ENCODE results near the gene HOXA9.

Gene HOXA9

DNA sequence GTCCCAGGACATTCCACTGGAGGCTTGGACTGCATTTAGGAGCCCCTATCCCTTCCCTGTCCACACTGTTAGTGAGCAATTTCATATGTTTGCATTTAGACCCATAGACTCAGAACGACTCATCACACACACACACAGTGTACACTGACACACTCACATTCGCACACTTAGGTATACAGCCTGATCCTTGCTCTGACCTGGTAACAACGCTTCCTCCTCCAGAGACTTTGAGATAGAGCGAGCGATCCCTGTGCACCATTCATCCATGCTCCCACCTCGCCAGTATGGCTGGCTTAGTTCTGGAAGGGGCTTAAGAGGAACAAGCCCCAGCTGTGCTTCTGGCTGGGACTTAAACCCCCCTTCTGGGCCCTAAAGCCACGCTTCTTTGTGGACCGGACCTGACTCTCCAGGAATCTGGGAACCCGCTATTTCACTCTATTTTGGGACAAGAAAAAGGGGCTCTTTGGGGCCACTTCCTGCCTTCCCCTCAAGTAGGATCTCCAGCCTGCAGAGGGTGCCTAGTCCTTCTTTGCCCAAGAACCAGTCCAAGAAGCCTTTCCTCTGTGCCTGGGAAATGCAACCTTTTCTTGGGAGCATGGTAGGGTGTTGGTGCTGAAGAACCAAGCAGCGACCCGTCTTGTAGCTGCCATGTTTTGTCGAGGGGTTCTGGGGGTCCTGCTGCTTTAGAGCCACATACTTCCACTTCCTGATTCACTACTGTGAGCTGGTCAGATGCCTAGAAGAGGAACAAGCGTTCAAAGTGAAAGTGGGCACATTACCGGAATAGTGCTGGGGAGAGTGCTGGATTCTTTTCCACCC is 35.6 kb upstream of the HOXA9 start:
- DNase-seq, result no peak

DNA sequence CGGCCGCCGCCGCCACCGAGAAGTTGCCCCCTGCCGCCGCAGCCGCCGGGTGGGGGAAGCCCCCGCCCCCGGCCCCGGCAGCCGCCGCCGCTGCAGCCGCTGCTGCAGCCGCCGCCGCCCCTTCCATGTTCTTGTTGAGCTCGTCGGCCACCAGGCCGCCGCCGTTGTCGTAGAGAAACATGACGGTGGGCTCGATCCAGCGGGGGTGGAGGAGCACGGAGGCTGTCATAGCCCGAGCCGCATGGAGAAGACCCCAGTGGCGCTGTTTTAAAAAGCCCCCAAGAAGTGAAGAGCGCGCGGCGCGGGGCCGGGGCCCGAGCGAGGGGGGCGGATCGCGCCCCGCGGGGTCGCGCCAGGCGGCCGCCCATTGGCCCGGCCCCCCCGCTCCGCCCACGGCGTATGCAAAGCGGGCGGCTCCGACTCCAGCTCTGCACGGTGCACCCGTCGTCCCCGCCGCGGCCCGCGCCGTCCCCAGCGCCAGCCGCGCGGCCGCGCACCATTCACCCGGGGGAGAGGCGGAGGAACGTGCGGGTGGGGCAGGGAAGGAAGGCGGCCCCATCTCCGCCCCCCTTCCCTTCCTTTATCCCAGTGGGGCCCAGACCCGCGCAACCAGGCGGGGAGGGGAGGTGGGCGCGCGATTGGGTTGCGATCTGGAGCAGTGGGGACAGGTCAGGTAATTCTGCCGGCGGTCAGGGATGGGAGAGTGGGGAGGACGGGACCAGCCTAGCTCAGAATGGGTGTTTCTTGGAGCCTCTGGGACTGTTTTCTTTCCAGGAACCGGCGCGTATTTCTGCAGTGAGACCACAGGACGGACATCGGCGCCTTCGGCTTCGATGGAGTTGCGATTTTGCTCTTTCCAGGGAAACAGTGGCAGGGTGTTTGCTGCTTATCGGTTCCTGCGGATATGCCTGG is 34.8 kb upstream of the HOXA9 start, which contains the start of gene HOXA13:
Gene HOXA13, minus strand, starts transcription at position 243 of the 912 bp plus-strand sequence. Its CDS starts 14 bp downstream, at position 229.
- peak in 1 of 5 experiments; percentile 47 for DNase-seq

DNA sequence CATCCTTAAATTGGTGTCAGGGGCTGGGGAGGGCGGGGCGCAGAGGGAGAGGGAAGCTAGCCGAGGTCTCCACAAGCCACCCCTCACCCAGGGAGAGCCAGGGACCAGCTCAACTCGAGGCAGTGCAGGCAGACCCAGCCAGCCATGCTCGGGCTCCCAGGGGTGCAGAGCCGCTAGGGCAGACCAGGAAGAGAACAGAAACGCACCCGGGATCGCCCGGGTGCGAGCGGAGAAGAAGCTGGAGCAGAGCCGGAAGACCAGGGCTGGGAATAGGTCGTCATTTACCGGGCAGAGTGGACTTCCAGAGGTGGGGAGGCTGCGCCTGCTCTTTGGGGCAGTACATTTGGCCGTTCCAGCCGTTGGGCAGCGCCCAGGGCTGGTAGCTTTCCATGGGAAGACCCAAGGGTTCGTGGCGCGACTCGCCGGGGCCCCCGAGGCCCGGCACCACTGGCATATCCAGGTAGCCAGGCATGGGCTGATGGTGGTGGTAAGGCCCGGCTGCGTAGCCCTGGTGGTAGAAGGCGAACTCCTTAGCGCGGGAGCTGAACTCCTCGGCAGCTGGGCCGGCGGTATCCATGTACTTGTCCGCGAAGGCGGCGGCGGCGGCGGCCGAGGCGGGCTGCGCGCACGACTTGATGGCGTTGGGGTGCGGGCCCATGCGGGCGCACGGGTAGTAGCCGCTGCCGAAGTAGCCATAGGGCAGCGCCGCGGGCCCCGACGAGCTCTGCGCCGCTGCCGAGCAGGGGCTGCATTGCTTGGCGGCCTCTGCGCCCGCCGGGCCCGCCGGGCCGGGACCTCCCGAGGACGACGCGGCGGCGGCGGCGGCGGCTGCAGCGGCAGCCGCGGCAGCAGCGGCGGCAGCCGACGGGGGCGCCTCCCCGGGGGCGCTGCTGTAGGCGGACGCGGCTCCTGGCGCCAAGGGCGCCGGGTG is 33.8 kb upstream of the HOXA9 start:
- no peak for DNase-seq

DNA sequence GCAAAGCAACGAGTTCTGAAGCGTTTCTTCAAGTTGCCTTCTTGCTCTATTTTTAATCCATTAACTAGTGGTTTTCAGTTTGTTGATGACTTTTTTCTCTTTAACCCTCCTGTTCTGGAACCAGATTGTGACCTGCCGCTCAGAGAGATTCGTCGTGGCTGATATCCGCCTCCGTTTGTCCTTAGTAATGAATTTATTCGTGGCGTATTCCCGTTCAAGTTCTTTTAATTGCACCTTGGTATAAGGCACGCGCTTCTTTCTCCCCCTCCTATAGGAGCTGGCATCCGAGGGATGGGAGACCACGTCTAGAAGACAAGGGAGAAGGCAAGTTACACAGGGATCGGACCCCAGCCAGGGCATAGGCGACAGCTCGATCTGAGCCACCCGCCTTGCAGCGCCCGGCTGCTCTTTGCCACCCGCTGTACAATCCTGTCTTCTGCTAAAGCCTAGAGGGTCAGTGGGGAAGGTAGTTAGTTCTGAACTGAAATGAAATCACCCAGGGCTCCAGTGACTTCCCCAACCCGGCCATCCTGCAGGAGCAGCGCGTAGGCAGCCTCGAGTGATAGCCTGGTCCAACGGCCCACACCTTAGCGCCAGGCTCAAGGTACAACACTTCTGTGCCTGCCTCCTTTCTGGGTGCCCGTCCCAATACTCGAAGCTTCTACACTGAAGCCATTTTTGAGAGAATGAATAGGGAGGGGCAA is 33.0 kb upstream of the HOXA9 start:
- DNase-seq, result no peak

DNA sequence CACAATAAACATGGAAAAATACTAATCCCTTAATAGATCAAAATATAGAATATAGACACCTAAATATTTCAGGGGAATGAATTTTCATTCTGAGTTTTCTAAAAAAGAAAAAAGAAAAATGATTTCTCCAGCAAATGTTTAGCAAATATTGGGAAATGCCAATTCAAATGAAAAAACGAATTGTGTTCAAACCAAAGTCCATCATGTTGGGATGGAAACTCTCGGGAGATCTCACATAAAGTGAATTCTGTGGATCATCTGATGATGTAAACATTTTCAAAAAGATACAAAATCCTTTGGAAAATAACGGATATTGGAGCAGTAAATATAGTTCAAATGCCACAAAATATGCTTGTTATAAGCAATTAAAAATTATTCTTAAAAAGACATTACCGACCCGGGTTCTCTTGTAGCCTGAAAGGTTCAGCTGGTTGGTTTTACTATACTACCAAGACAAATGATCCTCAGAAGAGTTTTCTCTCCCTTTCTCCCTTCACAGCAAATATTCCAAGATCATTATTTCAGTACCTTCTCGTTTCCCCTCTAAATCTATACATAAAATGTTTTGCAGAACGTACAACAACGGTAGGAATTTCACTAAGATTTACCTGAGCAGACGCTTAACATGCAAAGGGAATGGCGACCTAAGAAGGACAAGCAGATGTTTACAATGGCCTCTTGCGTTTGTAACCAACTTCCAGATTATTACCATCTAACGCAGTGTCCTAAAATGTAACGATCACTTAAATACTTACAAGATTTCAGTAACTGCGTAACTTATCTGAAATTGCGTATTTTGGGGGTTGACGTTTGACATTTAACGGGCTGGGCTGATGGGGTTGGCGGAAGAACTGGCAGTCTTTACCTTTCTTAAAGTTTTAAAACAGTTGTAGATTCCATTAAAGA is 32.1 kb upstream of the HOXA9 start:
- no peak for DNase-seq

DNA sequence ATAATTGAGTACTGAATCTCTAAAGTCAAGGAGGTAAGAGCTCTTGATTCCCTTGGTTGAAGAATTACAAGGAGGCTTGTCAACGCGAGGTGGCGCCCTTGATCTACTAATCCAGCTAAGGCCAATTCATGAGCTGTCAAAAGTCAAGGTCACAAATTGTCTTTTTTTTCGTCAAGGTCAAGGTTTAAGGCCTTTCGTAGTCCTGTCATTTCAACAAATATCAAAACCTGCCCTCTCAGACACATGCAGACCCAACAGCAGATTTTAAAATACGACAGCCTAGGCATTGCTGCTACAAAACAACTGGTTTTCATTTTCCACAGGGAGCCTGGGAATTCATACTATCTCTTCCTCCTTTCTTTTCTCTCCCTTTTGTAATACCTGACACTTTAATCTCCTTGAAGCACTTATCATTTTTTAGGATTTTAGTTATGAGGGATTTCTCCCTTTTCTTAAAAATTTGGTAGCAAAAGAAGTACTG is 31.0 kb upstream of the HOXA9 start:
- DNase-seq, result peak; percentile 53 to 81 (median 74)

DNA sequence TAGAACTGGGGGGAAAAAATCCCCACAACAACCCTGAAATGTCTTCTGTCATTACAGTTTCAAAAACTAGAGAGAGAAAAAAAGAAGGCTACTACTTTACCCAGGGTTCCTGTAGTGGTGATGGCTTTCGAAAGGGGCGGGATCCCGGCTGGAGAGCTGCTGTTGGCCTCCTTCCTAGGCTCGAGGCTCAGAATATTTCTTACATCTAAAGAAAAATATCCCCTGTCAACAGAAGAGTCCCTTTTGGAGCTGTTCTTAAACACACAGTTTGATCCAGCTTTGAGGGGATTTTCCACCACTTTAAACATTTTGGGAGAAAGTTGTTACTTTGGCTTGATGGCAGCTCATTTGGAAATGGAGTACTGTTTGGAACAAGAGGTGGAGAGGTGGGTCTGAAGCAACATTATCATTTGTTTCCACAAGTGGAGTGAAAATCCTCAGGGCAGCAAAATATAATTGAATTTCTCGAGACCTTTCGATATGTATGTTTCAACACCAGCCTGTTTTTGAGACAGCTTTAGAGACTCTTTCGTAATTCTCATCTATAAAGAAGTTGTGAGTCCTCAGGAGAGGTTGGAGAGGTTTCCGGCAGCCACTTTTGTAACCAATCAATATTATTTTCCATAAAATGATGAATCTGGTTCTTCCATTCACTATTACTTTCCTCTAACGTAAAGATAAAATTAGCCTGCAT is 29.5 kb upstream of the HOXA9 start:
- no peak for DNase-seq

DNA sequence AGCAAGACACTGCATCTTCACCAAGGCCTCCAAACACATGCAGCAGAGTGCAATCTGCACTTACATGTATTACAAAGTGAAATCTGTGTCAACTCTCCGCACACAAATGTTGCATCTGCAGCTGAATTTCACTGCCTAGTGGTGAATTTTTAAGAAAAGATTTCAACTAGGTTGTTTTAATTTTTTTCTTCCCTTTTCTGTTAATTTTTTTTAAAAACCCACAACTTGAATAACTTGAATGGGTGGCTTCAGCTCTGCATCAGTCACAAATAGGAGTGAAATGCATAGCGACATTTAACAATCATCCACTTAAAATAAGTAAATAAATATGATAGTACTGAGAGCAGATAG is 28.6 kb upstream of the HOXA9 start:
- no peak for DNase-seq

DNA sequence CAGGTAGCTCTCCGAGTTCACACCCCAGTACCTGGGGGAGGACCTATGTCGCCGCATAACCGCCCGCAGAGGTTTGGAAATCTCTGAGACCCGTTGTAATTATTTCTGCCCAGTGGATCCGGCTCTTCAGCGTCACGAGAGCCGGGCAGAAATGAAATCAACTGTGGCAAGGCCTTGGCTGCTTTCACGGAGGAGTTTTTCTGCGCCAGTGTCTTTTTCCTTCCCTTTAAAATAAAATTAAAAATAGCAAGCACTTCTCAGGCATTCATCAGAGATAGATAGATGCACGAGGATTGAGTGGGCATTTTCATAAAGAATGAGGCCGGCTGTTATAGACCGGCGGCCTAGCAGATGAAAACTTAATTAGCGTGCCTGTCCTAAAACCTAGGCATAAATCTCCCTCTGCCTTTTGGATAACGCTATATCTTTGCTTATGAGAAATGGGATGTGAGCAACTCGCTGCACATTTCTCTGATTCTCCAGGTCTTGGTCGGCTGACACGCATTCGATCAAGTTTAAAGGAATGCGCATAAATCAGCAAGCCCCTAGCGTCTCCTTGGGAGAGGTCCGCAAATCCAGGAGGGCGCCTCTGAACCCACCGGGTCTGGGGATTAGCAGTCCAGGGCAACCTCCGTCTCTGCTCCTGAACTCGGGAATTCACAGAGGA is 28.1 kb upstream of the HOXA9 start:
- DNase-seq, result no peak

DNA sequence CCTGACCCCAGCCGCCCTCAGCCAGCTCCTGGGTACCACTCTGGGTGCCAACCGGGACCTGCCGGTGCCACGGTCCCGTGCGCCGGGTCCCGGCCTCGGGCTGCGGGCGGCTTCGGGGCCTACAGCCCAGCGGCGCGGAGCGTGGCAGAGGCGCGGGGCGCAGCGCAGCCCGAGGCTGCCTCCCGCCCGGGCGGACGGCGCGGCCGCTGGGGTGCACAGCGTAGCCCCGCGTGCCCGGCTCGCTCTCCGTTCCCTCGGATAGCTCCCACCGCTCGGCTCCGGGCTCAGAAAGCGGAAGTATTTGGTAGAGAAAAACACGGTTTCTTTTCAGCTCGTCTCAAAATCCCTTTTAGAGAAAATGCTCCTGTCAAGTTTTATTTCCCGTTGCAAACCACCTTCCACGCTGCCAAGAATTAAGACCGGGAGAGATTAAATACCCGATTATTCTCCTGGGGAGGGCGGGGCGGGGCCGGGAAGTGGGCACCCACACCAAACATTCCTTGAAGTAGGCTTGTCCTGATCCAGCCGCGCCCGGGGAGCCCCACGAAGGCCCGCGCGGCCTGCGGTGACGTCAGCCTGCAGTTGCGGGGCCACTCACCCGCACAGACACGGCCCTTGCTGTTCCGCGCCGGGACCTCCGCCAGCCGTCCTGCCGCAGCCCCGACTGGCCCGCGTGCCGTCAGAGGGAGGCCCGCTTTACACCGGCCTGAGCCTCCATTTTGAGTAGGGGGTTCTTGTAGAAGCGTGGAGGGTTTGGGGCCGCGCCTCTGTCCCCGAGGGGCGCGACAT is 27.4 kb upstream of the HOXA9 start:
- no peak for DNase-seq

DNA sequence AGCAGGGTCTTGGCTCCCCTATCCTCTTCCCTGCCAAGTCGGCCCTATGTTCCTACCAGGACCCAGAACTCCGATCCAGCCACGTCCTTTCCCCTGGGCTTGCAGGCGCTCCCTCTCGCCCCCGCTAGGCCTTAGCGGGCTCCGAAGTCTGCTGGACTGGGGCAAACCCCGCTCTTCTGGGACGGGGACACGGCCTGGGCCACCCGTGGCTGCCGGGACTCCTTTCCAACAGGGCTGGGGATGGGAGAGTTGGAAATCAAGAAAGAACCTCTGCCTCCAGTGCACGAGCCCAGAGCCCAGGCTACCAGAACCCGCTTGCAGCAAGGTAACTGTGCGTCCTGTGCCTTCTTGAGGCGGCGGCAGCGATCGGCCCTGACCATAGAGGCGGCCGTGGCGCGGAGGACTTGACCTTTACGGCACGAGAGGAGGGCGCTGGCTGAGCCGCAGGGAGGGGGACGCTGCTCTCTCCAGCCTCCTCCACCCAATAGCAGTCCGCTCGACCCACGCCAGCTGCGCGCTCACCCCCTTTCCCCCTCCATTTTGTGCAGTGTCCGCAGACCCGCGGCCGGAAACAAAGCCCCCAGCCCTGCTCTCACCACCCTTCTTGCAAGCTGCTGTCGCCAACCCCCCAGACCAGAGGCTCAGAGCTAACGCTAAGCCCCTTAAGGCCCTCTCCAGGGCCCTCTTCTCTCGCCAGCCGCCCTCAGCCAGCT is 26.7 kb upstream of the HOXA9 start:
- DNase-seq, result no peak

DNA sequence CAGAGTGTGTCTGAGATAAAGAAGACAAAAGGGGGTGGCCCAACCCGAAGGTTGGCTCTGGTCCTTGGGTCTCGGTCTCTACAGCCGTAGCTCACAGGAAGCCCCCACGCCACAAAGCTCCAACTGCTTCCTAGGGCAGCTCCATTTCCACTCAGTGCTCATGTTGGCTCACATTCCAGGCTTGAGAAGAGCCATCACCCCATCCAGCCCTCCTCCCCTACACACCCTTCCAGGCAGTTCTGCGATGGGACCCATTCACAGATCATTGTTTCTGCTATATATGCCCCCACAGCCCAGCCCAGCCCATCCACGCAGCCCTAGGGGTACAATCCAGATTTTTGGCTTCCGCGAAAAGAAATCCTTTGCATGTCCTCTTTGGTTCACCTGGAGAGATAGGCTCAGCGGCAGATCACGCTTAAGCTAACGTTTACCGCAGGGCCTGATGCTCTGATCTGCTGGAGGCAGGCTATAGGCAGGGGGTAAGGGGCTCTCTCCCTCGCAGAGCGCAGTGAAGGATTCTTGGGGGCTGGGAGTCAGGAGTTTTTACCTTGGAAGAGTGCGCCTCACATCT is 25.9 kb upstream of the HOXA9 start:
- no peak for DNase-seq

DNA sequence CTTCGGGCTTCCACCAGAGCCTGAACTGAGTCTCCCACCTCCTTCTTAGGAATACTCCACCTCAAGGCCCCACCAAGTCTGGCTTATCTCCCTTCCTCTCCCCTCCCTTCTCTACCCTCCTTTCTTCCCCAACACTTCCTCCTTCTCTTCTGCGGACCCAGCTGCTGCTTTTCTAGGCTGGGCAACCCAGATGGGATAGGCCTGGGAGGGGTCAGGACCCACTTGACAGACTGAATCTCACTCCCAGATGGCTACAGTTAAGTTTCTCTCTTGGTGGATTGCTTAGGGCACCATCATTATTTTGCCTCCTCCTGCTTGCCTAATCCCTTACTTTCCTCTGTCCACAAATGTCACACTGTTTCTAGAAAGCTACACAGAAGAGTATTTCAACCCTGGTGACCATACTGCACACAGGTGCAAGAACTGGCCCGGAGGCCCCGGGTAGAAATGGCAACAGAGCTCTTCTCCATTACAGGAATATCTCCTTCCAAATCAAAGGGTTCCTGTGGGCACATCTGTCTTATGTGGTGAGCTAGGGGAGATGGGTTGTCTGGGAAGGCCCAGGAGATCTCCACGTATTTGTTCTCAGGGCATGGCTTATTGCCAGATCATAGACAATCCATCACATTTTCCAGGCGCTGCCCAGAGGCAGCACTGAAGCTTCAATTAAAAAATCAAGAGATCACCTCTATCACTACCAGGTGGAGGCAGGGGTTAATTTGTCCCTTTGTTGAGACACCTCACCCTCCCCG is 24.8 kb upstream of the HOXA9 start:
- DNase-seq, result no peak

DNA sequence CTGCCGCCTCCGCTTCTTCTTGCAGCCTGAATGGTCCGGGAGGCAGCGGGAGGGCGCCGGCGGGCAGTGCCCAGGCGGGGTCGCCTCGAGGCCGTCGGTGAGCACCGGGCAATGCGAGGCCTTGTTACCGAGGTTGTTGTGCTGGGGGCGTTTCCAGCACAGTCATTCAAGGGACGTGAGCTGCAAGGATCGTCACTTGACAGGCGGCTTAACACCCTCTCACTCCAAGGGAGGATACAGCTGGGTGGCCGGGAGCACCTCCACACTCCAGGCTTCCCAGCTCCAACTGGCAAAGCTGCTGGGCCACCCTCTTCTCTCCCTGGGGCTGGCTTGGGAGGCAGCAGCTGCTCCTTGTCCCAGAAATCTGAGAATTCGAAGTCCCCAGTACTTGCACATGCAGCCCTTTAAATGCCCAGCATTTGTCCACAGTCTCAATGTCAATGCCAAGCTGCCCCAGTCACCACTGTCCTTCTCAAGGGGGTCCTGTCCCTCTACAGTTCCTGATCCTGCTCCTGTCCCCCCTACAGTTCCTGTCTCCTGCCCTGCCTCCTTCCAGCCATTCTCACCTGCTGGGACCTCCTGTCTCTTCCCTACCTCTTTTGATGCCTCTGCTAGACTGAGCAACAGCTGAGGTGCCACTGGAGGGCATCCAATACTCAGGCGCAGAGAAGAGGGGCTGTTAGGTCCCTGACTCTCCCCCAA is 24.1 kb upstream of the HOXA9 start:
- no peak for DNase-seq

DNA sequence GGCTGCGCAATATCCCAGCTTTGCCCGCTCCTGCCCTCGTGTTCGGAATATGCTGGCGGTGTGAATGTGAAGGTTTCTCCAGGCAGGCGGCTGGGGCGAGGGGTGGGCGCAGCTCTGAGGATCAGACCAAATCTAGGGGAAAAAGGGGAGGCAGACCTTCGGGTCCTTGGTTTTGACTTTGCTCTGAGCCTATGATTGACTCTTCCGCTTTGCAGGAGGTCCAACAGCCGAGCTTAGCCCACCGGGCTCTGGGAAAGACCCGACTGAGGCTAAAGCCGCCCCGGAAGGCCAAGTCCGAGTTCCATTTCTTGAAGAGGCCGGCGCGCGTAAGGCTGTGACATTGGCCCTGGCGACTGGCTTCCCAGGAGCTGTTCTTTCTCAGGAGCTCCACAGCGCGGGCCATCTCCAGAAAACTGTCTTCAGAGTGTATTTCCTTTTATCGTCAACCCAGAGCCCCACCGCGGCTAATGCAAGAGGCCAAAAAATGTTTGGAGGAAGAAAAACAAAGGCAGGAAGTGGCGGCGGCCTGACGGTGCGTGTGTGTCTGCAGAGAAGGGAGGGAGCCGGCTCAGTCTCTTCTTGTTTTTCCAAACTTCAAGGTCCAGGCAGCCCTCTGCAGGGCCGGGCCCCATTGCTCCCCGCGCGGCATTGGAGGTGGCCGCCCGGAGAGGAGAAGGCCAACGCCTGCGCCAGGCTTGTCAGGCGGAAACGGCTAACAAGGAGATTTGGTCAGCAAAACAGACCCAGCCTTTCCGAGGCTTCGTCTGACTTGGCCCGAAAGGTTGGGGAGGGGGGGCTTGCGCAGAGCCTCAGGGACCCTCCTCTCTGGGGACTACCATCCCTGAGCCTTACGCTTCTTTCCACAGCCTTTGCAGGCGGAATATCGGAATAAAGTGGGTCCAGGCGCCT is 23.3 kb upstream of the HOXA9 start:
- DNase-seq, result peak in 1 of 5 experiments; percentile 73
